Activated T-cell treated with anti-CD3 and anti-CD28 coated beads for 1 hour (primary cell): Measurements from ENCODE around the gene PKN1.

ENCODE experiments used
- DNase-seq: peaks from one replicate; pipeline ENCODE4 v3.0.0-alpha.2; 2020; ENCODE audit warnings: low read depth

The PKN1 gene

DNA sequence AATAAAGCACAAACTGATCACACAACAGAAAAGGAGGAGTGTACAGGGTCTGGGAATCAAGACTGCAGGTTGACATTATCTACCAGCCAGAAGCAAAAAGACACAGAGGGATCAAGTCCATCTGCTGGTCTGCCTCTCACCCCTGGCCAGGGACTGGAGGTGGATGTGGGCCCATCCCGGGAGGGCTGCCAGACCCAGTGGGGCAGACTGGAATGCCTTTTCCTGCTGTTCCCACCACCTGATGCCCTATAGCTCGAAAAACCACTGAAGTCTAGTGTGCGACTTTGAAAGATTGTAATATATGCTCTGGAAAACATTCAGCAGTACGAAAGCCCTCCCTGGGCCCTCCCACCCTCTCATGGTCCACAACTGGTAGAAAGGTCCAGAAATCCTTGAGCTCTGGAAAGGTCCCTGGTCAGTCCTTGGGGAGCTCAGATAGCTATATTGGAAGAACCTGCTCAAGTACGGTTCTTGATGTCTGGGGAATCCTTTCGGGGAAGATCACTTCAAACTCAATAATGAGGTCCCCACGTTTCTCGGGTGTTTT lies 82.5 kb downstream of the PKN1 start:
- DNase-seq: no peak

DNA sequence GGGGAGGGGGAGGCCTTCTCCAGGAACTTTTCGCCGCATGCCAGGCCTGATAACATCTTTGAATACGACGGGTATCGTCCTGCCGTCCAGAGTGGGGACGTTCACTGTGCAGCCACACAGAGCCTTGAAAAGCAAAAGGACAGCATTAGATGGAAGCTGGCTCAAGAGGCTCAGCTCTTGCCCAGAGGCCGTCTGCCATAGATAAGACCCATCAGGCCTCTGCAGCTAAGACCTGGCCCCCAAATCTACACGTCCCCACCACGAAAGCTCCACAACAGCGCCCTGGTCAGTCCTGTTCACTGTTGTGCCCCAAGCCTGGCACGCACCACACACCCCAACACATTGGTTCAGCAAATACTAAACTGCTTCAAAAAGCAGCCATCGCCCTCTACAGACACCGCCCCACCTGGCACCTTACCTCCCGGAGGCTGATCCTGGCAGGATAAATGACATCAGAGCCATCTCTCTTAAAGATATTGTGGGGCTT lies 83.0 kb downstream of the PKN1 start:
- DNase-seq: no peak

DNA sequence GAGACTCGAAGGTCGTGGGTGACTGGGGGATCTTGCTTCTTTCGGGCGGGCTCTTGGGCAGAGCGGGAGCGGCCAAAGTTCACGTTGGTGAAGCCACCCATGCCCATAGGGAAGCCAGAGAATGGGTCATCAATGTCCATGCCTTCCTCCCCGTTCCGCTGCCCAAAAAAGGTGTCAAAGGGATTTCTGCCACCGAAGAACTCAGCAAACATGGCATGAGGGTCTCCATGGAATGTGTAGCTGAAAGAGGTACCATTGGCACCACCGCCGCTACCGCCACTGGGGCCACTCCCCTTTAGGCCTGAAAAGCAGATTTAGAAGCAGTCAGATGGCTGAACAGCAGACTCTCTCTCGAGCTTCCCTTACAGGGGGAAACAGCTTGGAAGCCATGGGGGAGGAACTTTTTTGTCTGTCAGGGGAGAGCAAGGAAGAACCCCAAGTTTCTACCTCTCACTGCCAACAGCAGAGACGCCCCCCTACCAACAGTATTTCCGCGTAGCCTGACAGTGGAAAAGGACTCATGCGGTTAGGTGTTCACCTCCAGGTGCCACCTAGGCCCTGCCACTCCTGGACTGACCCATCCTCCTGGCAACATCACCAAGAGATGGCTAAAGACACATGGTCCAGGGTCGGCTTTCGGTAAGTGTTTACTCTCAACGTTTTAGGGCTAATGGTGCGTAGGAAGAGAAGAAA lies 83.8 kb downstream of the PKN1 start:
- no peak for DNase-seq

DNA sequence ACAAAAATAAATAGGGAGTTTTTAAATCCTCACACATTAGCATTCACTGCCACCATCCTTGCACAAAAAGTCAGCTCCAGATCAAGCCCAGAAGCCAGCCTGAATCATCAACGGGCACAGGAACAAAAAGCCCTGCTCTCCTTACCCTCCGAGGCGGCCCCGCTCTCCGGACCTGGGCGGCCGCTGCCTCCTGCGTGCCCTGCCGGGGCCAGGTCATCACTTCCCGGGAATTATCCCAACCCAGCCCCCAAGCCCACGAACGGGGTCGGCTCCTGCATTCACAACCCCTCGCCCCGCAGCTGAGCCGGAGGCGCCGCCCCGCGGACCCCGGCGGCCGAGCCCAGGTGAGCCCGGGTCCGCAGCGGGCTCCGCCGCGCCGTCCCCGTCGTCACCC lies 84.3 kb downstream of the PKN1 start:
- no peak for DNase-seq

DNA sequence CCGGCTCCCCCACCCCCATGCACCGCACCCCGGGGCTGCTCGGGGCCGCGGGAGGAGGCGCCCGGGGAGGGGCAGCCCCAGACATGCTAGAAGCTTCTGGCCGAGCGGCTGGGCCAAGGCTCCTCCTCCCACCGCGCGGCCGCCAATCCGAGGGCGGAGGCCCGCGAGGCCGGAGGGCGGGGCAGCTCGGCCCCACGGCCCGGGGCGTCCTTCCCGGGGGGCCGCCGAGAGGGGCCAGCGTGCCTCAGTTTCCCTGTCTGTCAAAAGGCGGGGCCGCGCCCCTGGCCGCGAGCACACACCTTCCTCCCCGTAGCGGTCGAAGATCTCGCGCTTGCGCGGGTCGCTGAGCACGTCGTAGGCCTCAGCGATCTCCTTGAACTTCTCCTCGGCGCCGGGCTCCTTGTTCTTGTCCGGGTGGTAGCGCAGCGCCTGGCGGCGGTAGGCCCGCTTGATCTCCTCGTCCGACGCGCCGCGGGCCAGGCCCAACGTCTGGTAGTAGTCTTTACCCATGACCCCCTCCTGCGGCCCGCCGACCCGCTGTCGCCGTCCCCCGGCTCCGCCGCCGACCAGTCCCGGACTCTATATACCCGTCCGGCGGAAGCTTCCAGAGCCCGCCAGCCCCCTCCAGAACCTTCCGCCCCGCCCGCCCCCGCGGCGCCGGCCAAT lies 84.9 kb downstream of the PKN1 start, which contains the start of gene DNAJB1:
TSS of gene DNAJB1 (minus strand) at position 558 of the 666 bp plus-strand sequence. CDS start at position 510, 48 bp downstream.
- peak; percentile 46 for DNase-seq

DNA sequence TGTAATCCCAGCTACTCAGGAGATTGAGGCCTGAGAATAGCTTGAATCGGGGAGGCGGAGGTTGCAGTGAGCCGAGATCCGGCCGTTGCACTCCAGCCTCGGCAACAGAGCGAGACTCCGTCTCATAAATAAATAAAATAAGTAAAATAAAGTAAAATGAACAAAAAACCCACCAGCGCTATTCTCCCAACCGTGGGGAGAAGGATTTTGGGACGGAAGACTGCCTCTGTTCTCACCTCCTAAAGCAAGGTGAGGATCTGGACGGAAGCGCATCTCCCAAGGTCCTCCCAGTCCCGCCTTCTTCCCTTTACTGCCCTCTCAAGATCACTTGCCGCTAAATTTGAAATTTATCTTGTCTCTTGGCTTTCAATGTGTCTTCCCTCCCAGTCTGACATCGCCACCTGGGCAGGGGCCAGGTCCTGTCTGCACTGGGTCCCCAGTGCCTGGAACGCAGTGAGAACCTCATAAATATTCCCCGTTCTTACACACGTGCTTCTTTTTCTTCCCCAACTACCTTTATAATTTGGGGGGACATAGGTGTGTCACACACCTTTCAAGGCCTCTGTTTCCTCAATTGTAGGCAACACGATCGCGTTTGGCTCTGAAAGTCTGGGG lies 86.2 kb downstream of the PKN1 start:
- DNase-seq: no peak

DNA sequence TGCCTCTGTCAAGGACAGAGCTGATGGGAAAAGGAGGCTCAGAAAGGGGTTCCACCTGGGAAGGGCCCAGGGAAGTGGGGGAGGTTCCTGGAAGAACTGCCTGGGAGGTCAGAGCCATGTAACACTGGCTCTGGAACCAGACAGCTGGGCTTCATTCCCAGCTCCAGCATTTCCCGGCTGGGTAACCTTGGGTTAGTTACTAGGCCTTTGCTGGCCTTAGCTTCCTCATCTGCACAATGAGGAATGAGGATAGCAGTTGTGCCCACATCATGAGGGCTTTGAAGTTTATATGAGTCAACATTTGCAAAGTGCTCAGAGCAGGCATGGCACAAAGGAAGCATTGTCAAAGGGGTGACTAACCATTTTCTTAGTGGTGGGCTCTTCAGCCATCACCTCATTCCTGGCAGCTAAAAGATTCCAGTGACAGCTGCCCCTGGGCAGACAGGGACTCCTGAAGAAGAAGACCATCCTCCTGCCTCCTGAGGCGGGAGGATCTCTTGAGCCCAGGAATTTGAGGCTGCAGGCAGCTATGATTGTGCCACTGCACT lies 86.8 kb downstream of the PKN1 start:
- DNase-seq: no peak

DNA sequence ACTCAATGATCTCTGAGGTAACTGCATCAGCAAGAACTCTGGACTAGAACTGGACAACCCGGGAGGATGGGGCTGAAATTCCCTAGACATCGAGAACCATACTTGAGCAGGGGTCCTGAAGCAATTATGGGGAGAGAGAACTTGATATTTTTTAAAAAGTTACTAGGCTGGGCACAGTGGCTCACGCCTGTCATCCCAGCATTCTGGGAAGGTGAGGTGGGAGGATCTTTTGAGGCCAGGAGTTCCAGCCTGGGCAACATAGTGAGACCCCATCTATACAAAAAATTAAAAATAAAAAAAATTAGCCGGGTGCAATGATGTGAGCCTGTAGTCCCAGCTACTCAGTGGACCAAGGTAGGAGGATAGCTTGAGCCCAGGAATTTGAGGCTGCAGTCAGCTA lies 87.4 kb downstream of the PKN1 start:
- DNase-seq: no peak
